ENCODE data around the gene NCAM1.
A peak's percentile ranks its signal among the peaks of the same experiment; 100 is the strongest.

NCAM1 gene

DNA sequence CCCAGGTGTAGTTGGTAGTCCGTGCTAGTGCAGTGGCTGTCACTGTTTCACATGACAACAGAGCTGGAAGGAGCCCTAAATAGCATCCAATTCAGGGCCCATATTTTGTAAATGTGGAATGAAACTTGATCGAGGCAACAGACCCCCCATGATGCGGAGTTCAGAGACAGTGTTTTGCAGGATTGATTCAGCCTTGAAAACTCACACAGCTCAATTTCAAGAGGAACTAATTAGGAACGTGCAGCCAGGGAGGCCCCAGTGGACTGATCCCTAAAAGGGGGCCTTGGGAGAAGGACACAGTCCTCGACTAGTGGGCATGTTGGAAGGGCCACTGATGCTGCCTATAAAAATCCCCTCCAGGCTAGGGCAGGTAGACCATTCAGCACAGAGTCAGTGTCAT is 292.2 kb downstream of the NCAM1 start:
- no peak for DNase-seq (ENCODE audit: low spot score)

DNA sequence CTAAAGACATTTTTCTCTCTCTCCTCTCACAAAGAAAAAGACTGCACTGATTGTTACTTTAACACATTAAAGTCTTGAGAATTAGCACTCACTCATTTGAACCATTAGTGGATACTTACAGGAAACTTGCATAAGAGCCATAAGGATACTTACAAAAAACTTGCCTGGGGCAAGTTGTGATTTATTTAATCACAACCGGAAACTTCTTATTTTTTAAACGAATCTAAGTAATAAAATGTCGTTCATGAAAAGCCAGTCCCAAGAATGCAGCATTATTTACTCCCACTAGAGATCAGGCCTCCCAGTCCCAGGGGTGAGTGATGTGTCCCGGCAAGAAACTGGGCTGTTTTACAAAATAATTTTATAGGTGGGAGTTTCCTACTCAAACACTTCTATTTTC is 293.9 kb downstream of the NCAM1 start:
- no peak for DNase-seq (ENCODE audit: low spot score)

DNA sequence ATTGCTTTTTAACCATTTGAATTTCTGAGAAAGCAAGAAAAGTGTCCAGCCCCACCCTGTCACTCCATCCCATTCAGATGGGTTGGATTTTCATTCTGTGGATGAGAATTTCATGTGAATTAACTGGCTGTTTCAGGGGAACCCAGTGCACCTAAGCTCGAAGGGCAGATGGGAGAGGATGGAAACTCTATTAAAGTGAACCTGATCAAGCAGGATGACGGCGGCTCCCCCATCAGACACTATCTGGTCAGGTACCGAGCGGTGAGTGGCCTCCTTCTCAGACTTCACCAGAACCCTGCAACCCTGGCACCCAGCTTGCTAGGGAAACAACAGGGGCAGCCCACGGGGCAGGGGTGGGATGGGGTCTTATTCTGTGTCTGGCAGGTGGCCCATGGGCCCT is 294.5 kb downstream of the NCAM1 start:
- DNase-seq (ENCODE audit: low spot score), result no peak

DNA sequence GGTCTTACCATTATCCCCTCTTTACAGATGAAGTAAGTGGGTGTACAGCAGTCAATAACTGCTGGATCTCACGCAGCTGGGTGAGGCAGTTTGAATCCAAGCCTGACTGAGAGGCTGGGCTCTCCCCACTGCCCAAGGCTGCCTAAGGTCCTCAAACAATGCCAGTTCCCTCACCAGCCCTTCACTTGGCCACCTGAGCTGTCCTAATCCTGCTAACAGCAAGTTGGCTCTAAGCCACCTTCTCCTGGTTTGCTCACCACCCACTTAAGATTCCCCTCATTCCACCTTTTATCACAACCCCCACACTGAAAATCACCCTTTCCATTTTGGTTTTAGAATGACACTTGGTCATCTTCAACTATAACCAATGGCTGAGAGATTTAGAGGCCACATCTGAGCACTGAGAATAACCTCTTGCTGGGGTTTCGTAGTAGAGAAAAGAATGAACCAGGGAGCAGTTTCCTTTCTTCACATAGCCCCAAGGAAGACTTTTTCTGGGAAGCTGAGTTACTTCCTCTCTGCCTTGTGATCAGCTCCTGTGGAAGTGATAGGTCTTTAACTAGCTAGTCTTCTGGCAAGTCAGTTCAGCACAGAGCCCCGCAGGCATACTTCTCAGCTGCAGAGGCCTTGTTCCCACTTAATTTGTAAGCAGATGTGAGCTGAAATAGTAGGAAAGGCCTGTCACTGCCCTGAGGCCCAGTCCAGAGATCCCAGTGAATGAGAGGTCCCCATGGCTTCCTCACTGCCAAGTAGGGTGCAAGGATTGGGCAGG is 295.4 kb downstream of the NCAM1 start:
- no peak for DNase-seq (ENCODE audit: low spot score)

DNA sequence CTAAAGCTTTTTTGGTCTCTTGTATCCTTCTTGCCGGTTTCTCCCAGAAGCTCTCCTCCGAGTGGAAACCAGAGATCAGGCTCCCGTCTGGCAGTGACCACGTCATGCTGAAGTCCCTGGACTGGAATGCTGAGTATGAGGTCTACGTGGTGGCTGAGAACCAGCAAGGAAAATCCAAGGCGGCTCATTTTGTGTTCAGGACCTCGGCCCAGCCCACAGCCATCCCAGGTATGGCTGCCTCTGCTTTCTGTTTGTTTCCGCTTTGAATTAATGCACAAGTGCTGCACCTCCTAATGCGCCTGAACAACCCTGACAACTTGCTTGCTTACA is 298.8 kb downstream of the NCAM1 start:
- DNase-seq (ENCODE audit: low spot score), result no peak

DNA sequence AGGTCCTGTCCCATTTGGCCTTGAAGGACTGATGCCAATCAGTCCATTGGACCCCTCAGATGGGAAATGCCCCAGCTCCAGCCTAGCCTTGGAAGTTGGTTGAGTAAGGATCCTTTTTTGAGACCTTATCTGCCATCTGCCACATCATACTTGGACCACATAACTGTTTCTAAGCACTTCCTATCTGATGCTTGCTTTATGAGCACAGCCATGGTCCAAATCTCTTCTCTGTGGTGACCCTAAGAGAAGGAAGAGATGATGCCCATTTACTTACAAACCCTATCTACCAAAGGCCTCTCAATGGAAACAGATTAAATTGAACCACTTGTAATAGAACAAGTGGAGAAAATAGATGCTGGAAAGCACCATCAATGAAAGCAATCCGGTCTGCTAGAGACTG is 299.3 kb downstream of the NCAM1 start:
- DNase-seq (ENCODE audit: low spot score), result no peak

DNA sequence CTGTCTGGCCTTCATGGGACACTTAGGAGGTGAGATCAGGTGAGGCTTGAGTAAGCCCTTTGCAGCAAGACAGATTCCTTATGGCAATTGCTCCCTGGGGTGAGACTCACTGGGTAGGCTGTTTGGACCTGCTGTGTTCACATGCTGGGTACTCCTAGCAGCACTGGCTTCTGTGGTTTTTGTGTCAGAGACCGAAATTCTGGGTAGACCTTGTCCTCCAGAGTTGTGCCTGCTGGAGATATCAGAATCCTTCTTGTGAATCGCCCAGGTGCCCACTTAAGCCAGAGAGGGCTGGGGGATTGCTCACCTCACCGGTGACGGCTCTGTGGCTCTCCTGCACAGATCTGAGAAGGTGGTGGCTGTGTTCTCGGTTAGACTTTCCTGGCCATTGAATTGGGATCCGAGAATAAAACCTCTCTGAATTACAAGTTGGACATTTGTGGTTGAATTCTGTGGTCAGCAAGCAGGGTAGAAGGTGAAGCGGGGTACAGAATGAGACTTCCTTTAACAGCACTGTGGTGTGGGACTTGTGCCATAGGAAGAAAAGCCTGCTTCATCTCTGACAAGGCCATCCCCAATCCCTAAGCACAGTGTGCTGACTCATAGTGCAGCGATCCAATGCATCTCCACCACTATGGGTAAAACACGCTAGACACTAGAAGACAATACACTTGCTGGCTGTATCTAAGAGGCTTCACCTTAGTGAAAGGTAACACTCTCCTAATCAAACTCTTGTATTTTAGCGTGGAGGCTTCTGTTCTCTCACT is 300.7 kb downstream of the NCAM1 start:
- no peak for DNase-seq (ENCODE audit: low spot score)

DNA sequence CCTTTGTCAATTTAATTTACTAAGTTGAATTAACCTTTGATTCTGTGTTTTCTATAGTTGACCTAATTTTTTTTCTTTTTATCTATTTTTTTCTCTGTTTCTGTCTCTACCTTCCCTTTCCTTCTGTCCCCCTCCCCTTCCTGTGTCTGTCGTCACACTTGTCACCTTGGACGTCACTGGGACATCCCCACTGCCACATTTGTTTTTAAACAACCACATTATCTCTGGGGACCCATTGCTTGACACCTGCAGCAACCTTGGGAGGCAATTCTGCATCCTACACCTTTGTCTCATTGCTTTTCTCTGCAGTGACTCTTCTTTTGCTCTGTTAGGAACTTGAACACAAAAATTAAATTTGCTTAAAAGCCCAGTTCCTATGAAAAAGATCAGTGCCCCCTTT is 301.4 kb downstream of the NCAM1 start:
- no peak for DNase-seq (ENCODE audit: low spot score)

DNA sequence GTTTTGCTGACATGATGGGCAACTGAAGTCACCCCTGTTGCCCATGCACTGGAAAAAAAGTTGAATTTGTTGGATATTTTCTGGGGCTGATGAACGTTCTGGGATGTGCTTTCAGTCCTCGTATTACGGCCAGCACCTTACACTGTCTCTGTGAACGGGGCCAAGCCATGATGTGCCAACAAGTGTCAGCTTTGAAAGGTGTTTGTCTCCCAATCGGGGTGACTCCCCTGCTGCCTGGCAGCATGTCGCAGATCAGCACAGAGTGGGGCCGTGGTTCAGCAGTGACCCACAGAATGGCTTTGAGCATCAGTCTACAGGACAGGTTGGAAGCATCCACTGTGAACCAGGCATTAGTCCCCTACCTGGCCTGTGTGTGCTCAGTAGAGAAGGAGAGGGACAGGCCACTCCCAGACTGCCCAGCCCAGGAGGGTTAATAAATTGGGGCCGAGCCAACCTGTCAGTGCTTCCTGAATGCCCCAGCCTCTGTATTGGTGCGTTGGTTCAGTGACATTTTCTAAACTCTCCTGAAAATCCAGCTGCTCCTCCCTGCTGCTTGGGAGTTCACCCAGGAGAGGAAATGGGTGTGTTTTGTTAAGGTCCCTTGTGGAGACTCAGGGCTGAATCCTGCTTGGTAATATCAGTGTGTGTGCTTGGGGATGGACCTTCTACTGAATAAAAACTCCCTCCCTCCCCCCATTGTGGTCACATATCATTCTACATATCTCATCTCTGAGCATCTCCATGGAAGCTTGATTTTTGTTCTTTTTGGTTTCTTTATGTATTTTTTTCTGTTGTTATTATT is 302.4 kb downstream of the NCAM1 start:
- DNase-seq (ENCODE audit: low spot score), result no peak

DNA sequence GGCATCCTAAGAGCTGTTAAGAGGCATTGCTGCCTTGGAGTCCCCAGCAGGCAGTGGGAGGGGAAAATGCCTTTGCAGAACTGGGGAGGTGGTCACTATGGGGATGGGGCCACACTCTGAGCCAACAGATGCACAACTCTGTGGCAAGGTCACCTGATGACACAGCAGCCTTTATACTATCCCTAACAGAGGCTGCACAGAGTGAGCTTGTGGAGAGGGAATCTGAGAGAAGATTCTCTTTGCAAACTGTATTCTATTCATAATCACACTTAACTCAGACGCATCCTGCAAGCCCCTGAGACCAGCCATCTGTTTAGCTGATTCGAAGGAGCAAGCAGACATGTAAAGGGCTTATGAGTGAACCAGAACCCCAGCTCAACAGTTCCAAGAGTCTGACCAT is 304.1 kb downstream of the NCAM1 start:
- DNase-seq (ENCODE audit: low spot score), result no peak

DNA sequence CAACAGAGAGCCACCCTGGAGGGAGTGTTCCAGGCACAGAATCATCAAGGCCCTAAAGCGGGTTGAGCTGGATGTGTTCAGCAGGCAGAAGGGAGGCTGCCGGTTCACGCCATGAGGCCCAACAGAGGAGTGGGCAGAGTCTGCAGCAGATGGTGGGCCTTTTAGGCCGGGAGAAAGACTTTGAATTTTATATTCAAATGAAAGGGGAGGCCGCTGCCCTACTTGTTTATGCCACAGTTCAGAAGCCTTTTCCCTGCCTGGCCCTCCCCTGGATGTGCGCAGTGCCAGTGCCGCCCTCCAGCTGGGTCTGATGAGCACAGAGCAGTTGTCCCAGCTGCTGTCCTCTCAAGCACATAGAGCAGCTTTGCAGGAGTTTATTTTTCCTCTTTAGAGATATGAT is 306.3 kb downstream of the NCAM1 start:
- no peak for DNase-seq (ENCODE audit: low spot score)

DNA sequence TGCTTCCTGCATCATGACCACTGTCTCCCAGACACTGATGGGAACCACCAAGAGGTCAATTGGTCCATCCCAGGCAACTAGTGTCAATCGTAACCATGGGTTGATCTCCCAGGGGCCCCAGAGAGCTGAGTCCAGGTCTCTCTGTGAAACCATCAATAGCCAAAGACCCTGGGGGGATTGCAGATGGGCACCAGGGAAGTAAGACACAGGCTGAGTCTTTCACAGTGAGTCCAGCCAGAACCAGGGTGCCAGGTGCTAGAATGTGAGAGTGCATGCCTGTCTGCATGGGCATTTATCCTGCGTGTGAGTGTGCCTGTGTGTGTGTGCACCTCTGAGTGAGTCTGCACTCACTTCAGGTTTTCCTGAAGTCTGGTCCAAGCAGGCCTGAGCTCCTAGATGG is 307.9 kb downstream of the NCAM1 start:
- no peak for DNase-seq (ENCODE audit: low spot score)

DNA sequence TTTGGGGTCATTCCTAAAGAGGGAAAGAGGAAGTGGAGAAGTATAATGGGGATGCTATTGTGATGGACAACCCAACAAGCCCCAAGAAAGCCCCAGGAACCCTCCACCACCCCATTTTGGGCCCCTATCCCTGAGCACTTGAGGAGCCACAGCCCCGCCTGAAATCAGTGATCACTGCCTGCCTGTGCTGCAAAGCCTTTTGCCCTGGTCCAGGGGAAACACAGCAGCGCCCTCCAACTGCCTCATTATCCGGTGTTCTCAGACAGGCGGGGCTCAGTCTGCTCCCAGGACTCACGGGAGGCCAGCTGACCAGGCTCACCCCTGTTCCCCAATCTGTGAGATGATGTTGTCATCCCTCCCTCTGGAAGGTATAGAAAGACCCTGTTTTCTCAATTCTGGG is 308.4 kb downstream of the NCAM1 start:
- no peak for DNase-seq (ENCODE audit: low spot score)

DNA sequence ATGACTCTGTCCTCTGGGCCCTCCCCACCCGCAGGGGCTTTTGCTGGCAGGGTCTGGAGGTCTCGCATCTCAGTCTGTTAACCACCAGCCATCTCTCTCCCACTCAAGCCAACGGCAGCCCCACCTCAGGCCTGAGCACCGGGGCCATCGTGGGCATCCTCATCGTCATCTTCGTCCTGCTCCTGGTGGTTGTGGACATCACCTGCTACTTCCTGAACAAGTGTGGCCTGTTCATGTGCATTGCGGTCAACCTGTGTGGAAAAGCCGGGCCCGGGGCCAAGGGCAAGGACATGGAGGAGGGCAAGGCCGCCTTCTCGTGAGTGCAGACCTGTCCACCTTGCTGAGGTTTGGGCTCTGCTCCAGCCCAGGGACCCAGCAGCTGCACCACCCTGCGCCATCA is 308.9 kb downstream of the NCAM1 start:
- DNase-seq (ENCODE audit: low spot score), result no peak

DNA sequence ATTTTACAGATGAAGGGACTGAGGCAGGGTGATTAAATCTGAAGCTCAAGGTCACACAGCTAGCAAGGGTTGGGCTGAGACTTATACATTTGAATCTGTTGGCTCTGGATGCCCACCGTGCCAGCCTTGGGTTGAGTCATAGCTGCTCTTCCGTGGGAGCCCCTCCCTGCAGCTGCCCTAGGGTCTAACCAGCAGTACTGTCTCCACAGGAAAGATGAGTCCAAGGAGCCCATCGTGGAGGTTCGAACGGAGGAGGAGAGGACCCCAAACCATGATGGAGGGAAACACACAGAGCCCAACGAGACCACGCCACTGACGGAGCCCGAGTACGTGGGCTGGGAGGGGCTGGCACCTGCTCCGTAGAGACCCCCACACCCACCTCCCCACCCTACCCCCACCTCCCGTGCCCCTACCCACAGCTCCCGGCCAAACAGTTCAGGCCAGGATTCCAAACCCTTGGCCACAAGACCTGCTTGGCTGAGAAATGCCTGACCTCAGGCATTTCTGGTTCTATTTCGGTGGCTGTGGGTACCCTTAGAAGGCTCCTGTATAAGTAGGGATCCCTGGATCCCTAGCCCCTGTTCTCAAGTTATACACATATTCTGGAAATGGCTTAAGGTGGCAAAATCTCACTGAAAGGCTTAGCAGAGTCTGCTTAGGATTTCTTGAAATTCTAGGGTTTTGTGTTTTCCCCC is 310.5 kb downstream of the NCAM1 start:
- no peak for DNase-seq (ENCODE audit: low spot score)

DNA sequence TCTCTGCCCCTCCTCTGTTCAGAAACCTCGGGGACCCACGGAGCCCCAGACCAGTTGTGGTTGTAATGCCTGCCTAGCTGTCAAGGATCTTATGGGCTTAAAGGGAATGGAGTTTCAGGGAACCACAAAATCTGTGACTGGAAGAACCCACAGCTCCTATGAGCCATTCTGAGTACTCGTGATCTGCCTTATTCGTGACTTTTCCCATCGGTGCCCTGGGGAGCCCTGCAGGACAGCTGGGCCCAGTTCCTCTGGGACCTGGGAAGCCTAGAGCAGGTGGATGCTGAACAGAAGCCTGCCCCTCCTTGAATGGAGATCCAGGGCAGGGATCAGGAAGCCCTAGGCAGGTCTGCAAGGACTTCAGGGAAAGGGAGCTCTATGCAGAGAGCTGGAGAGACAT is 311.1 kb downstream of the NCAM1 start:
- DNase-seq (ENCODE audit: low spot score), result no peak

DNA sequence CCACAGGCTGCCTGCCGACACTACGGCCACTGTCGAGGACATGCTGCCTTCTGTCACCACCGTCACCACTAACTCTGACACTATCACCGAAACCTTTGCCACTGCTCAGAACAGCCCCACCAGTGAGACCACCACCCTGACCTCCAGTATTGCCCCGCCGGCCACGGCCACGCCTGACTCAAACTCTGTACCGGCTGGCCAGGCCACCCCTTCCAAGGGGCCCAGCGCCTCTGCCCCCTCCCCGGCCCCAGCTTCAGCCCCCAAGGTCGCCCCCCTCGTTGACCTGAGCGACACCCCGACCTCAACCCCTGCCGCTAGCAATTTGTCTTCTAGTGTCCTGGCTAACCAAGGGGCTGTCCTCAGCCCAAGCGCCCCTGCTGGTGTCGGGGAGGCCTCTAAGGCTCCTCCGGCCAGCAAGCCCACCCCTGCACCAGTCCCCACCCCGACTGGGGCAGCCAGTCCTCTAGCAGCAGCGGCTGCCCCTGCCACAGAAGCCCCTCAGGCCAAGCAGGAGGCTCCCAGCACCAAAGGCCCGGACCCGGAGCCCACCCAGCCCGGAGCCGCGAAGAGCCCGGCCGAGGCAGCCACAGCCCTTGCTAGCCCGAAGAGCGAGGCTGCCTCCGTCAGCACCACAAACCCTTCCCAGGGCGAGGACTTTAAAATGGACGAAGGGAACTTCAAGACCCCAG is 311.9 kb downstream of the NCAM1 start:
- DNase-seq (ENCODE audit: low spot score), result no peak

DNA sequence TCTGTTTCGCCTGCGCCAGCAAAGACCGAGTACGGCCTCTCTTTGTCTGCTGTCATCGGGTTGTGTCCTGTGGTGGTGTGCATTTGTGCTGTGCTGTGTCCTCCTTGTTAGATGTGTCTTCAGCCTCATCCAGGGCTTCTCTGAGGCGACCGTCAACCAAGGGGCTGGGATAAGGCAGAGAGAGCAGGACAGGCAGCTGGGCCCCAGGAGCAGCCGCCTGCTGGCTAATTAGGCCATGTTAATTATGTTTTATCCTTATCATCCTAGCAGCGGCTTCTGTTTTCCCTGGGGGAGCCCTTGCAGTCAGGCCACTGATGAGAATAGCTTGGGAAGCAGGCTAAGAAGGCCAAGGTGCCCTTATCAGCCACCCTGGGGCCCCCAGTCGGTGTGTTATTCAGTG is 312.5 kb downstream of the NCAM1 start:
- no peak for DNase-seq (ENCODE audit: low spot score)

DNA sequence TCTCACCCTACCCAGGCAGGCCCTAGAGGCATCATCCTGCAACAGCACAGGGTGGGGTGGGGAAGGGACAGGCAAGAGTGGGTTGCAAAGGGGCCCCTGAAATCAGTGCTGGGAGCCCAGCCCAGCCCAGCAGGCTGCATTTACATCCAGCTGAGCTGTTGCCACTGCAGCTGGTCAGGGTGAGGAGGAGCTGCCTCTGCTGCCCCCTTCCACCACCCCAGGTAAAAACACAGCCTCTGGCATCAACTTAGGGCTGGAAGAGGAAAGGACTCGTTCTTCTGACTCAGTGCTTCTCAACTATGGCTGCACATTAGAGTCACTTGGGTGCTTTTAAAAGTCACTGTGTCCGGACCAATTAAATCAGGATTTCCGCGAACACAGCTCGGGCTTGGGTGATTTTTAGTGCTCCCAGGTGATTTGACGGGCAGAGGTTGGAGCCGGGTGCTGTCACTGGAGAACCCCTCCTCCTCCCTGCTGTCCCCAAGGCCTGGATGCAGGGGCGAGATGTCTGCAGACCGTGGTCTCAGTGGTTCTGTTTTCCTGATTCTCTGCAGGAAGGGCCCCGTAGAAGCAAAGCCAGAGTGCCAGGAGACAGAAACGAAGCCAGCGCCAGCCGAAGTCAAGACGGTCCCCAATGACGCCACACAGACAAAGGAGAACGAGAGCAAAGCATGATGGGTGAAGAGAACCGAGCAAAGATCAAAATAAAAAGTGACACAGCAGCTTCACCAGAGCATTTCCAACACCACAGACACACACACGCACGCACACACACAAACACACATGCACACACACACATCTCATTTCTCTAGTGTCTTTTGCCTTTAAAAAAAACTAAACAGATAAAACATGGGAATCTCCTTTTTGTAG is 313.7 kb downstream of the NCAM1 start:
- DNase-seq (ENCODE audit: low spot score), result peak; percentile 36

DNA sequence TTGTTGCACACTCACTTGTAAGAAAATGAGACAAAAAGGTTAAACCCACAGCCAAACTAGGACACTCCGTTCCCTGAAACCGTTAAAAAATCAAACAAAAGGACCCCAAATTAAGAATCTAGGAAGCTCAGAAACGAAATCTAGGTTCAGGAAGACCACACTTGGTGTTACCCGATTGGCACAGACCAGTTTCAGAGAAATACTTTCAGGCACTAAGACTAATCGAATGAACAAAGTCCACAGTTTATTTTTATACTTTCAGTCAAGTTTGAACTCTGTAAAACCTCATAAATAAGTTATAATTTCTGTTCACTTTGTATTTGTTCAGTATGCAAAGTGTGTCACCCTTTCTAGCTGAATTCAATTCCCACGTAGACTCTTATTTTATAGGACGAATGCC is 314.4 kb downstream of the NCAM1 start:
- no peak for DNase-seq (ENCODE audit: low spot score)

DNA sequence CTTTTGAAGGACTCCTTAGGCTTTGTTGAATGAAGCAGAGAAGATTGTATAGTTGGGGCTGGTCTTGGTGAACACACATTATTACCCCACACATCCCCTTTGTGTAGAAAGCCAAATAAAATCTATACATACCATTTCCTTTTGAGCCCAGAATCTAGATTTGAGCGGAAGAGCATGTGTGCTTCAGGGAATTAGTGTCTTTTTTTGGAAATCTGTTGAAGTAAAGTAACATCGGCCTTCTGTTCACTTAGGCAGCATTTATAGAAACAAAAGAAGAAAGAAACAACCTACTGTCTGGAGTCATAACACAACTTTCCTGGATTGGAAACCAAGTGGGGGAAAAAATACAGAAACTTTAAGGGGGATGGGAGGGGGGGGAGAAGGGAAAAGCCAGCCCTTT is 315.2 kb downstream of the NCAM1 start:
- DNase-seq (ENCODE audit: low spot score), result no peak
